AG09319 (cell line): ENCODE results near the gene GNAI1.

Experiments
- DNase-seq: peaks from one replicate; pipeline ENCODE4 v3.0.0-alpha.2; 2010; ENCODE audit warnings: low read depth; ENCODE audit errors: extremely low read depth
- CTCF ChIP-seq: IDR thresholded peaks from 2 replicates; pipeline ENCODE4 v1.5.1; 2011; ENCODE audit warnings: low read depth, mild to moderate bottlenecking, inconsistent platforms, low read length, moderate library complexity

Gene GNAI1

GRCh38 chr7:80140388-80140787 is 5.8 kb downstream of the GNAI1 start:
- TF ChIP-seq CTCF, result no peak
- DNase-seq, result no peak

GRCh38 chr7:80141376-80141775 is 6.7 kb downstream of the GNAI1 start:
- no peak for TF ChIP-seq CTCF
- no peak for DNase-seq

- DNase-seq, result no peak
- TF ChIP-seq CTCF, result no peak
Measured at GRCh38 chr7:80142853-80143580, 8.4 kb downstream of the GNAI1 start.

- TF ChIP-seq CTCF, result no peak
- DNase-seq, result peak; percentile 57
Measured at GRCh38 chr7:80145780-80146422, 11.3 kb downstream of the GNAI1 start.

- no peak for TF ChIP-seq CTCF
- no peak for DNase-seq
Measured at GRCh38 chr7:80146545-80147182, 12.0 kb downstream of the GNAI1 start.

GRCh38 chr7:80147543-80148391 is 13.1 kb downstream of the GNAI1 start:
- TF ChIP-seq CTCF, result no peak
- peak; percentile 52 for DNase-seq
